SIG-M5 (cell line): ENCODE results near the gene KRTAP10-12.

ENCODE experiments used
- DNase-seq: peaks from one replicate; lab custom pipeline; 2025; lab: John Stamatoyannopoulos, UW

The KRTAP10-12 gene

DNA sequence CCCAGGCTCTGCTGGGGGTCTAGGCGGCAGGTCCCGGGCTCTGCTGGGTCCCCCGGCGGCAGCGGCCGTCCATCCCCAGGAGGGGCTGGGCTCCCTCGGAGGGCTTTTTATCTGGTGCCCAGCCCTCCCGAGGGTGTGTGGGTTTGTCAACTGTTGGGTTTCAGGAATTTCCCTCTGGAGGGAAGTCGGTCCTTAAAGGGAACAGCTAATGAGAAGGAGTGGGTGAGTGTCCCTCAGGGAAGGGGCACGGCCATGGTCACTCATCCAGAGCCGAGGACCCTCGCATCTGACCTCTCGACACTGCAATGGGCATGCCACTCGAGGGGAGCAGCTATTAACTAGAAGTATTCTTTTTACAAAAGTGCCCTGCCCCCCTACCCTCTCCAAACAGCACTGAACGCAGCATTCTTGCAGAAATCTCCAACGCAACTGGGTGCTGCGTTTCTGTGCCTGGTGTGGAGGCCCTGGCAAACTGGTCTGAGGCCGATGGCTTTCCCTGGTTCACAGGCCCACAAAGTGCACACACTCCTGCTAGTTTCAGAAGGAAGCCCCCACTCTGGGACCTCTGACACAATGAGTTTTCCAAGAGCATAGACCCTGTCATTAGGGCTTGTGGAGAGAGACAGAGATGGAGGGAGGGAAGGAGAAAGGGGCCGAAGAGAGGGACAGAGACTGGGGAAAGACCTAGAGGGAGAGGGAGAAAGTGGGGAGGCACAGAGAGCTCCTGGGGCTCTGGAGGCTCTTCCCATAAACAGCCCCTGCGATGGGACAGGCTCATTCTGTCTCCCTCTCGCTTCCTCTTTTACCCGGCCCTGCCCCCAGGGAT is 15.4 kb downstream of the KRTAP10-12 start:
- no peak for DNase-seq

DNA sequence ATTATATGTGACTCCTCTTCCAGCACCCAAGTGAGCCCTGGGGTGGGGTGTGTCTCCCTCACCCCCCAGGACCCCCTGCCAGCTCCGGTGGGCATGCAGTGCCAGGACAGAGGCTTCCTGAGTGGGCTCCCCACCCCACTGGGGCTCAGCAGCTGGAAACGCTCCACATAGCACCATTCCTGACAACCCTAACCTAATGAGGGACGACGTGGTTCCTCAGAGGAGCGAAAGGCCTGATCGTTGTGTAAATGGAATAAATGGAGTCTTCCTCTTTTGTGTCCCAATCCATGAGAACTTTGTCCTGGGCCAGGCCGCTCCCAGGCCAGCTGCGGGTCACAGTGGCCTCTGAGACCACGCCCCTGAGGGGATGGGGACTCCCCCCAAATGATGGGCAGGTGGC is 16.2 kb downstream of the KRTAP10-12 start:
- DNase-seq = no peak

DNA sequence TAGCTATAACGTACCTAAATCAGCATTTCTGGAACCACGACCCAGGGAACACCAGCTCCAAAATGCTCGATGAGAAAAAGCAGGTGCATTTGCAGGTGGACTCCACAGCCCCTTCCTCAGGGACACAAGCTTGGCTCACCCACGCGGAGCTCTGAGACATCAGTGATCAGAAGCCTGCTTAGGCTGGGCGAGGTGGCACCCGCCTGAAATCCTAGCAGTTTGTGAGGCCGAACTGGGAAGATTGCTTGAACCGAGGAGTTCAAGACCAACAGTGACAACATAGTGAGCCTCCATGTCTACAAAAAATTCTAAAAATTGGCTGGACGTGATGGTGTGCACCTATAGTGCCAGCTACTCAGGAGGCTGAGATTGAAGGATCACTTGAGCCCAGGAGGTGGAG is 16.9 kb downstream of the KRTAP10-12 start:
- no peak for DNase-seq

DNA sequence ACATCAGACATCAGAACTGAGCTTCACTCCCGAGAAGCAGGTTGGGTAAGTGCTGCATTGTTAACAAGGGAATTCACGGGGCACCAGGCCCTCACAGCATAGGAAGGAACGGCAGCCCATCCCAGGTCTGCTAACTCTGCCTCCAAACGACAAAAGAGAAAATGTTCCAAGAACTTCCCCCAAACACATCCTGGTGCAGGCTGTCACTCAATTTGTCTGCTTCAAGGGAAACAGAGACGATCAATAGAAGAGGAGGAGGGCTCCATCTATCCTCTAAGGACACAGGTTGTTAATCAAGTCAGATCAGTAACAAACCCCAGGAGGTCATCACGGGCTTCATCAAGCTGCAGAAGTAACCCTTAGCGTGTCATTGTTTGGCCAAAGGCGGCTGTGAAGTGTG is 17.9 kb downstream of the KRTAP10-12 start:
- DNase-seq = no peak

DNA sequence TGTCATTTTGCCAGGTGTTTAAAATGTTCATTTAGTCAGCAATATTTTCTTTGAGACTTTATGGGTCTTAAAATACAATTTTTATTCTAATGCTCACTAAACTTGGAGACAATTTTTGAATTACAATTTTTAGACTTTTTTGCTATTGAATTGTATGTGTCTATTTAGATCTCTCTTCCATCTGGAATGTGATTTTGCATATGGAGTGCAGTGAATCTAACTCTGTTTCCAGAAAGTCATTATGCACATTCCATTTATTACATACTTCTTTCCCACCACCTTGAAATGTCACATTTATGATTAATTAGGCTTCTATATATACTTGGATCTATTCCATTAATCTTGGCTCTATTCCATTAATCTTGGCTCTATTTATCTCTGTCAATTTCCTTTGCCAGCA is 20.0 kb downstream of the KRTAP10-12 start:
- no peak for DNase-seq

DNA sequence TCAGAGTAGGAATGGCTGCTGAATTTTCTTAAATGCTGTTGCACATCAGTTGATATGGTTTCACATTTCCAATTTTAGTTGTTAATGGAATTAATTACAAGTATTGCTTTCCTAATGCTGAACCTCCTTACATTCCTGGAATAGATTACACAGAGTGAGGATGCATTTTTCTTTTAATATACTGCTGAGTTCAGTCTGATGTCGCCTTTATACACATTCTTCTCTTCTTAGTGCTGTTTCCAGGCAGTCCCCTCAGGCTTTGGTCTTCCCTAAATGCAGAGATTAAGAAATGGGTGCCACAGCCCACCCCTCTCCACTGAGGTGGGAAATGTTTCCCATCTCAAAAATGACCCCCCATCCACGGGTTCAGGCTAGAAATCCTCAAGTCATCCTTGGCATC is 21.1 kb downstream of the KRTAP10-12 start:
- no peak for DNase-seq

DNA sequence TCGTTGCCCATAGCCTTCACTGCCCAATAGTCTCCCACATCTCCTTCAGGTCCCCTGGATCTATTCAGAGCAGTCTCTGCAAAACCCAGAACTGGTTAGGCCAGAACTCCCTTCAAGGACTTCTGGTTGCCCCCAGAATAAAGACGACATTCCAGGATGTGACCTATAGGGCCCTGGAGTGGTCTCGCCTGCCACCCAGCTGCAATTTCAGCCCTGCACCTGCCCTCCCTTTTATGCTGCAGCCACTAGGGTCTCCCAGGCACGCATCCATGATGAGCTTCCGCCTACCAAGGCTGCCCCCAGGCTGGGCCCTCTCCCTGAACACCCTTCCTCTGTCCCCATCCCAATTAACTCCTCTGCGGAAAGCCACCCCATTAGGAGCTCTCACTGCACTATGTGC is 21.6 kb downstream of the KRTAP10-12 start:
- no peak for DNase-seq

DNA sequence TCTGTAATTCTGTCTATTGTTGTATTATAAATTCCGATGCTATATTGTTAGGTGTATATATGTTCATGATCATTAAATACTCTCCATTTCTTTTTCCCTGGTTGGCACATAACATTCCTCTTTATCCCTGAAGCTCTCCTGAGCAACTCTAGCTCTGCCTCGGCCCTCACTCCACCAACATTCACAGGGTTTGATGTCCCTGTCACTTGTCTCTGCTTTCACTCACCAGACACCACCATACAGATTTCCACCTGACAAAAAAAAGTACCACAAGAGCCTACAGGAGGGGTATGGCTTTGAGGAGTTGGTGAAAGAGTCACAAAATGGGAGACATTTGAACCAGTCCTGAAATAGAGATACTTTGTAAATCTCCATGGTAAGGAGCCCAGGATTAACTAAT is 23.2 kb downstream of the KRTAP10-12 start:
- DNase-seq = no peak

DNA sequence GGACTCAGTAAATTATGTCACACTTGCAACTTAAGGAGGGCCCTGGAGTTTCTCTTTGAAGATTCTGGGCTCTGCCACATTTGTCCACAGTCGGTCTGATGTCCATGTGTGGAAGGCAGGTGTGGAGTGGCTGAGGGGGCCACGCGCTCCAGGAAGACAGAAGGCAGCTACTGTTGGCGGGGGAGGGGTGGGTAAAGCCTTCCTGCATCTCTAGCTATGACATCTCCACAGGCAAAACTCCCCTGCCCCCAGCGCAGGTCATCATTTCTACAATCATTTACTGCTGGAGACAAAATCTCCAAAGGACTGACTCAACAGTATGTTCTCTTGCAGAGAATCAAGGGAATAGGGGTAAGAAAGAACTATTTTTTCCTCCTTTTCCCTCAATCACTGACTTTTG is 25.8 kb downstream of the KRTAP10-12 start:
- DNase-seq = no peak

DNA sequence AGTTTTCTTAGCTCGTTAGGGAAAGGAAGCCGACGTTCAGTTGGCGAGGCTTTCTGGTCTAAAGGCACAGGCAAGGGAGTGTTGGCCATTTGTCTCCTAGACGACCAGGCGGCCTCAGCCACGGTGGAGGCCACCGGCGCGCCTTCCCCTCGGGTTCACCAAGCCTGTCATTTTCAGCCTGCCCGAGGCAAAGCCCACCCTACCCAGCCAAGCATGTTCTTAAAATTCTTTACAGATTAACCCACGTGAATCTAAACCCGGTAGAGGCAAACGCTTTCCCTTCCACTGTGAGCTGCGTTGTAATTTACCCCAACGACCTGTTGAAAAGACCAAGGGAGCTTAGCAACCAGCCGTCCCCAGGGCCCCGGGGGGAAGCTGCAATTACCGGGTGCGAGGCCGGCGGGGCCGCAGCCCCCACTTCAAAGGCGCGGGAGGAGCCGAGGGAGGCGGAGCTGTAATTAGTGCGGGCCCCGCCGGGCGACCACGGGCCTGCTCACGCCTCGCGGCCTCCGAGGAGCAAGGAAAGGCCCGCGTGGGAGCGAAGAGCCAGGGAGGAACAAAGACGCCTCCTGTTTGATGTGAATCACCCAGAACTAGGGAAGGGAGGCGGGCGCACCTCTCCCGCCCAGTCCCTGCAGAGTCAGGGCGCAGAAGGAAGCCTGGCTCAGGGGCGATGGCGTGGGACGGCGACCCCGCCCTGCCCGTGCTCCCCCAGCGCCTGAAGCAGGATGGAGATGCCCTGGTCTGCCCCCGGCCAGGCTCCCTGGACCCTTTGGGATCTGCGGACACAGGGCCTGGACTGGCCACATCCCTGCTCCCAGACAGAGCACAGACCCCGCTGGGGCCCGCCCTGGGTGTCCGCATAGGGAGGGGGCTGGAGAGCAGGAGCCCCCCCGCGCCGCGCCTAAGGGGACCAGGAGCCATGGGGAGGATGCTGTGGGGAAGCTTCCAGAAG is 26.5 kb downstream of the KRTAP10-12 start:
- DNase-seq = no peak

DNA sequence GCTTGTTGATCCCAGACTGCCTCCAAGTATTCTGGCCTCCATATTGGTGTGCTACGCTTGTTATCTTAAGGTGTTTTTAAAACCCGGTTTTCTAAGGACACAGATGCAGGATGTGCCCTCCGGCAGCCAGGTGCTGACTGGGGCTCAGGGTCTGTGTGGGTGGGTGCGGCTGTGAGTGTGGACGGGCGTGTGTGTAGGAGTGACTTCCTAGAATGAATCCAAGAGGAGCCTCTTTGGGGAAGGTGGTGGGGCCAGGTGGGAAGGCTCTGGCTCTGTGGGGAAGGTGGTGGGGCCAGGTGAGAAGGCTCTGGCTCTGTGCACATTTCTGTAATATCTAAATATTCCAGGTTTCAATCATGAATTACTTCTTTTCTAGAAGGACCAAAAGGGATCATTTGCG is 27.2 kb downstream of the KRTAP10-12 start:
- DNase-seq = no peak

DNA sequence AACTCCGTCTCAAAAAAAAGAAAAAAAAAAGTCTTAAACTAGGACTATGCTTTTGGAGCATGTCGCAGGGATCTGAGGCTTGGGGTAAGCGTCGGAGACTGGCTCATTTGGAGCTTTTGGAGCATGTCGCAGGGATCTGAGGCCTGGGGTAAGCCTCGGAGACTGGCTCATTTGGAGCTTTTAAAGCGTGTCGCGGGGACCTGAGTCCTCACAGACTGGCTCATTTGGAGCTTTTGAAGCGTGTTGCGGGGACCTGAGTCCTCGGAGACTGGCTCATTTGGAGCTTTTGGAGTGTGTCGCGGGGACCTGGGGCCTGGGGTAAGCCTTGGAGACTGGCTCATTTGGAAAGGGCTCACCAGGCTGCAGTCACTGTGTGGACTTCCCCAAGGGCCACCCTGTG is 28.0 kb downstream of the KRTAP10-12 start:
- no peak for DNase-seq

DNA sequence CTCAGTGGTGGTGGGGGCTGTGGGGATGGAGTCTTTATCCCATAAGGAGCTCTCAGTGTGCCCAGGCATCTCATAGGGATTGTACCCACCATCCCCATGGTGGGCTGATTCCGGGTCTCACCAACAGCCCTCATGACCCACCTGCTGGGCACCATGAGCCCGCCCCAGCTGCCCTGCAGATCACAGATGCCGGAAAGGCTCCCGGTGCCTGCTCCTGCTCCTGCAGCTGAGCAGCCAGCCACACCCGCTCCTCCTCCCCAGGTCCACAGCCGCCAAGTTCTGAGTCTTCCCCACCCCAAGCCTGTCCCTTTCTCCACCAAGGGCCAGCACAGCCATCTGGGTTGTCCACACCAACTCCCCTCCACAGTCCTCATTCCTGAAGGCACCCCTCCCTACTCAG is 29.9 kb downstream of the KRTAP10-12 start:
- DNase-seq = no peak

DNA sequence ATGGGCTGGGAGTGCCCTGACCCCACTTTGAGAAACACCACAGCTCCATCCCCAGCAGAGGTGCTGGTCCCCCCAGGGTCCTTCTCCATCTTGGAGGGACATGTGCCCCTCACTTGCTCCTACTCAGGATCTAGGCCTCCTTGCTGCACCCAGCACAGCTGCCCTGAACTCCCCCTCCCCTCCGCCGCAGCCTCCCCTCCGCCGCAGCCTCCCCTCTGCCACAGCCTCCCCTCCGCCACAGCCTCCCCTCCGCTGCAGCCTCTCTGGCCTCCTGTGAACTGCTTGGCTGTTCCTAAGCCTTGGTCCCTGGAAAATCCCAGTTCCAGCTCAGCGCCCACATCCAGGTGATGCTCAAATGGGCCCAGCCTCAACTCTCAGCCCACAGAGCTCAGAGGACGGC is 30.3 kb downstream of the KRTAP10-12 start:
- no peak for DNase-seq

DNA sequence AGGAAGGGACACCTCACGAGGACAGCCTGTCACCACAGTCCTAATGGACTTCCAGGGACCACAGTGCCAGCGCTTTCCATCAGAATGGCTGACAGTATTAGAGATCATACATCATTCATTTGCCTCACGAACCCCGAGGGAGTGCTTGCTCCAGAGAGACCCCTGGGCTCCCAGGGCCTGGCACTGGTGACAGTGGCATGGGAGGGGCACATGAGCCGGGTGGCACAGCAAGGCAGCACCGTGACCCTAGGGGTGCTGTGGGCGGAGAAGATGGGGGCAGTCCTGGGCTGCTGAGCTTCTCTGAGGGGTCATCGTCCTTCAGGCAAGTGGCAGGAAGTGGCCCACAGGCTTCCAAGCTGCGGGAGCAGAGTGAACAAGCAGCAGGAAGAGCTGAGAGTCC is 30.8 kb downstream of the KRTAP10-12 start:
- DNase-seq = no peak

DNA sequence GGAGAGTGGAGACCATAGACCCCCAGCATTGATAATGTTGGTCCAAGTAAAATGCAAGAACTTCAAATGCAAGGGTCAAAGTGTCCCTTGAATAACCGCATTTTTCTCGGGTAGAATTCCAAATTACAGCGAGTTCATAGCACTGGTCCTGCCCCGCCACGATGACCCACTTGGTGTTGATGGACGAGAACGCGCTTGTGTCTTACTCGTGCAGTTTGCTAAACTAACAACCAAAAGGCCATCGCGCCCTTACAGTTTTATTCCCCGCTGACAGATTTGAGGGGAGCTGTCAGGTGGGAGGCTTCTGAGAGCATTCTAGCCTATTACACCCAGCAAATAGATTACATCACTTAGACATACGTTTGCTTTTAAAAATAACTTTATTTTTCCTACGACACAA is 31.7 kb downstream of the KRTAP10-12 start:
- DNase-seq = no peak

DNA sequence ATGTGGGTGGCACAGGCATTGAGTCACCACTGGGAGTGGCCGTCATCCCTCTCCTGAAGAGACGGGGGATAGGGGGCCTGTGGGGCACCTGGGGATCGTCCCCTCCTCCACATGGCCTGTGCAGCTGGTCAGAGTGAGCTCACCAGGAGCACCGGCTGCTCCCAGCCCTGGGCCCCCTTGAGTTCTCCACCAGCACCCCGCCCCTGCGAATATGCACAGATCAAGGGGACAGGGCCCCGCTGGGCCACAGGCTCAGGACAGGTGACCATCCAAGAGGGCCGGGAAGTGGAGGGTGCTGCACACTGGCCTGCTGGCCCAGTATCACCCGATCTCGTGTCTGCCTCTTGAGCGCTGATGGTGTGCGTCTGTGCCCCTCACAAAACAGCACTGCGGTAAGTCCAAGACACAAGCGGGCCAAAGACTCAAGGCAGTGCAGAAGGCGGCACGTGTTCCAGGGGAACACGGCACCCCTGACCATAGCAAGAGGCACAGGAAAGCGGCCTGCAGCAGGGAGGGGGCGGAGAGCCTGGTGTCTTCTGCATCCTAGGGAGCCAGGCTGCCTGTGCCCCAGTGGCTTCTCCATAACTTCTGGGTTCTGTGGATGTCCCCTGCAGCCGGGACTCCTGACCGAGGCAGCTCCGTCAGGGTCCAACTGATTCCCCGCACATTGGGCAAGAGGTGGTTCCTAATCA is 32.5 kb downstream of the KRTAP10-12 start:
- DNase-seq = no peak

DNA sequence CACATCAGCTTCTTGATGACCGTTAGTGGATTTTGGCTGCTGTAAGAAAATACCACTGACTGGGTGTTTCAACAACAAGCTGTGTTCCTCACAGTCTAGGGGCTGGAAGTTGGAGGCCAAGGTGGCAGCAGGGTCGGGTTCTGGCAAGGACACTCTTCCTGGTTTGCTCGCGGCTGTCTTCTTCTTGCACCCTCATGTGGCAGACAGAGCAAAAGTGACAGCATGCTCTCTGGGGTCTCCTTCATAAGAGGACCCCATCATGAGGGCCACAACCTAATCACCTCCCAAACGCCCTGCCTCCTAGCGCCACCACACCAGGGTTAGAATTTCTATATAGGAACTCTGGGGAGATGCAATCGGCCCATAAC is 33.0 kb downstream of the KRTAP10-12 start:
- DNase-seq = no peak

DNA sequence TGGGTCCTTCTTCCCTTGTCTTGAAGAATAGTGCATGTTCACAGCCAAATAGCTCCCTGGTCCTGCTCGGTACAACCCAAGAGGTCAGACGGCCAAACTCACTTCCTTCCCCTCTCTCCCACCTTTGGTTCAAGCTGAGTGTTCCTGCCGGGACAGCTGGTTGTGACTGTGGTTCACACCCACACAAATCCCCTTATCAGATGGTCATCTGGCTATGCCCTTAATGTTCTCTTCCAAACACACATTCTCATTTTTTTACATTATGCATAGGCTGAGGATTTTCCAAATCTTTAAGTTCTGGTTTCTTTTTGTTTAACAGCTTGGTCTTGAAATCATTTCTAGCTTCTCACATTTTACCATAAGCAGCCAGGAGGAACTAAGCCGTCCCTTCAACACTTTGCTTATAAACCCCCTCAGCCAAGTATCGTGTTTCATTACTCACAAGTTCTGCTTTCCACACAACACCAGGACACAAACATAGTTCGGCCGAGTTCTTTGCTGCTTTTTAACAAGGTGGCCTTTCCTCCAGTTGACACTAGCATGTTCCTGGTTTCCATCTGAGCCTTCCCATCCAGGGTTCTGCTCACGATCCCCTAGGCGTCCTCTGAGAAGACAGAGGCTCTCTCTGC is 34.1 kb downstream of the KRTAP10-12 start:
- peak; percentile 28 for DNase-seq

DNA sequence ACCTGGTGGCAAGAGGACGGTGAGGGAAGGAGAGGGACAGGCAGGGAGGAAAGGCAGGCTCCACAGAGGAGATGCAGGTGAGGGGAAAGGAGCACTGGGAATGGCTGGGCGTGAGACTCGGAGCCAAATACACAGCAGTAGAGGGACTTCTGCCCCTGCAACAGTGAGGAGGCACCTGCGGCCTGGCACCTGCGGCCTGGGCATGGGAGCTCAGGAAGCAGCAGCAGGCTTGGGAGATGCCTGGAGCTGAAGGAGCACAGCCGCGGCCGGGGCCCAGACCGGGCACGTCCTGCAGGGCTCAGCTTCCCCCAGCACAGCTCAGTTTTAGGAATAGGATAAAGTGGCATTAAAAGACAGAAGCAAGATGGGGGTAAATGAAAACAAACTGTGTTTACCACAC is 35.3 kb downstream of the KRTAP10-12 start:
- no peak for DNase-seq

DNA sequence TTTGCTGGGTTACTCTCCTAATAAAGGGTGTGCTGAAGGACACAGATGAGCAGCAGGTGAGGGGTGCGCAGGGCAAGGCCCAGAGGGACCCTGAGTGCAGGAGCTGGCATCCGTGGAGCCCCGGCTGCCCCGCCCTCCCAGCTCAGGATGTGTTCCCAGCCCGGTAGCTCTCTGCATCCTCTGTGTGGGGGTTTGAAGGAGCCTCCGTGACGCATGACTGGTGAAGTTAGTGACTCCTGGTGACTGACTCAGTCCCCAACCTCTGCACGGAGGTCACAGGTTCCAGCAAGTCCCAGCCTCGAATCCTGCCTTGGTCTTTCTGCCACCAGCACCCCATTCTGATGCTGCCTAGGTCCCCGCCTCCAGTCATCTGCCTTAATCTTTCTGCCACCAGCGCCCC is 36.0 kb downstream of the KRTAP10-12 start:
- no peak for DNase-seq
